GM20431 (cell line): Measurements from ENCODE around the gene PAQR5.
"Not testable (repeated sequence)": the region's sequence is repeated elsewhere in the genome, so short reads cannot be mapped to it uniquely, and the experiment has no call there.

ENCODE experiments used
- in situ Hi-C: fragments of 300-500 bp; cut with MseI, MboI; formaldehyde crosslinking; loops from one replicate; pipeline ENCODE4 v1.15.0; 2020; ENCODE audit warnings: low sequenced_read_pairs; ENCODE audit not compliant: unreplicated experiment

The PAQR5 gene, protein sequence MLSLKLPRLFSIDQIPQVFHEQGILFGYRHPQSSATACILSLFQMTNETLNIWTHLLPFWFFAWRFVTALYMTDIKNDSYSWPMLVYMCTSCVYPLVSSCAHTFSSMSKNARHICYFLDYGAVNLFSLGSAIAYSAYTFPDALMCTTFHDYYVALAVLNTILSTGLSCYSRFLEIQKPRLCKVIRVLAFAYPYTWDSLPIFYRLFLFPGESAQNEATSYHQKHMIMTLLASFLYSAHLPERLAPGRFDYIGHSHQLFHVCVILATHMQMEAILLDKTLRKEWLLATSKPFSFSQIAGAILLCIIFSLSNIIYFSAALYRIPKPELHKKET

DNA sequence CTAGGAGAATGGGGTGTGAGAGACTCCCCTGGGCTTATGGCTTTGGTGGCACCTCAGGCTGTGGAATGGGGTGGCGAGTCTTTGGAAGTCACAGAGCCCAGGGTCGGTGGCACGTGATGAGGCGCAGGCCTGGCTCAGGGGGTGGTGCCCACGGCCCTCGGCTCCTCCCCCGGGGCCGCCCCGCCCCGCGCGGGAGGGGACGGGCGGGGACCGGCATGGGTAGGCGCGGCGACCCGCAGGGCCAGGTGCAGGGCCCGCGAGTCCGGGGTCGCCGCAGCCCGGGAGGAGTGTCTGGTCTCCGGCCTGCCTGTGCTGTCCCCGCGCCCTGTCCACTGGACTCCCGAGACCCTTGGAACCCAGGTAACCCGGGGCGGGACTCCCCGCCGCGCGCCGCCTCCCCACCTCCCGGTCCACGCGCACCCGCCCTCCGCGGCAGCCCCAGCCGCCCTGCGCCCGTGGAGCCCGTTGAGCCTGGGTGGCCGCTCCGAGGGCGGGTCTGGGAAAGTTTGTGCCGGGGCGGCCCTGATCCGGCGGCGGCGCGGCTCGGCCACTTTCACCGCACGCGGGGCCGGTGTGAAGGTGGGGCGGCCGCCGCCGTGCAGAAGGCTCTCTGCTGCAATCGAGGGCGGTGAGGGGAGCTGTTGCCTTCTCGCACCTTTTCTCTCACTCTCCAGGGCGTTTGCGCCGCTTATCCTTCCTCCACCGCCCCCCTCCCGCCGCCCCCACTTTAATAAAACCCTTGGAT, at the start of gene PAQR5:
TSS of gene PAQR5 (plus strand) at position 216 of the 745 bp plus-strand sequence. CDS start 61,169 bp downstream, outside the sequence.
- in situ Hi-C loops, result no loop called here

DNA sequence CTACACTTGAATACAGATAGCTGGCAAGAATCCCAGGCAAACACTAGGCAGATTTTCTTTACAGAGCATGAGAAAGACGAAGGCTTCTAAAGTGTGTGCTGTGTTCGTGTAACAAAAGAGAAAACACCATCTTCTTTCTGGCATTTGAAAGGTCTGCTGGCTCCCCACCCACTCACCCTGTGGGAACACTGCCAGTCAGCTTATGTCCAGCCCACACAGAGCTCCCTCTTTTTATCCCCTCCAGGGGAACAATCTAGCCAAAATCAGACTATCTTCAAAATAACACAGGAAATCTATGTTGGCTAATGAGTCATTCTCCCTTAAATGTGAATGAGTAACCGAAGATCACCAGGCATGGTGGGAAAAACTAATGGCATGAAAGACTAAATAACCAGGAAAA, 45.6 kb upstream of the PAQR5 start:
- in situ Hi-C loops, result no loop called here

DNA sequence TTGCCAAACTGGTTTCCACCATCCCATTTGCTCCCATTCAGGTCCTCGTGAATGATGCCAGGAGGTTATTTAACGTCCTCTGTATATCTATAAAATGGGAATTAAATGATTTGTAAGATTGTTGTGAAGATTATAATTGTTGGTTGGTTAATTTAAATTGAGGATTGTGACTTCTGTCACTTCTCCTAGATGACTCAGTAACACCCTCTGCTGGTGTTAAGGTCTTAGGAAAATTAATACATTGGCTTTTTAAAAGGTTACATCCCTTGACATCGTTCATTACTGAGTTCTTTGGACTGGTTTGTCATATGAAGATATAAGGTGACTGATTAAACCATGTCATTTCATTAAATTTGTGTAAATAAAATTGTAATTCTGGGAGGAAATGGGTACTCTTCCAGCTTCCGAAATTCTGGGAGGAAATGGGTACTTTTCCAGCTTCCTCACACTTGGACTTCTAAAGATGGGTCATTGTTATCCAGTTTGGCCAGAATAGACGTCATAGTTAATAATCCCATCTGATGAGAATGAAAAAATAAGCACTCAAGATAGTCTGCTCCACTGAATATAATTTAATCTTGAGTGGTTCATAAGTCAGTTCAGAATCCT, 33.3 kb upstream of the PAQR5 start:
- in situ Hi-C loops, result no loop called here

DNA sequence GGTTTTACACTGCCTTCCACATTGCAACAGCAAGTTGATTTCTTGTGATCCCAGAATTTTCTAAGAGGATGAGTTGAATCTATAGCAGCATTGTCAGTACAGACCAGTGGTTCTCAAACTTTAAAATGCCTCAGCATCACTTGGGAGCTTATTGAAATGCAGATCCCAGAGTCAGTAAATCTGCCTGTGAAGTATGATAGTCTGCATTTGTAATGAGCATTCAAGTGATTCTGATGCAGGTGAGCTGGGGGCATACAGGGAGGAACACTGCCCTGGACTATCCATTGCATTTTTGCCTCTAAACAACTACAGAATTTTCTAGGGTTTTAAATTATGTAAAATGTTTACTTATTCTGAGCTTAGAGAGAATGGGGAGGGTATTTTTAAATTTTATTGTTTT, 27.5 kb upstream of the PAQR5 start:
- in situ Hi-C loops, result no loop called here

DNA sequence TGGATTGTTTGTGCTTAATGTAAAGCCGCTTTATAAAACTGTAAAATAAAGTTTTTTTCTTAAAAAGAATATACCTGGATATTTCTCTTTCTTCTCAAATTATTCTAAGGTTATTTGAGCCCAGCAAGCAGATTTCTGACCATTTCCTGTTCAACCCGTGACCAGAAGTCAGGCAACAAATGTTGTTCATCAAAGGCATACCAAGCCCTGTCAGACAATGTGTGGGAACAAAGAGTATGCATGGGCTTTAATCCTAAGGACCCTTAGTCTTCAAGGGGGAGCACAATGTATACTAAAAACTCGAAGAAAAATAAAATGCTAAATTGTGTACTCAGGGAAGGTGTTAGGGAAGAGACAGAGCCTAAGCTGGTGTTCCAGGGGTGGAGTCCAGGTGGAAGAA, 26.6 kb upstream of the PAQR5 start:
- in situ Hi-C loops, result no loop called here

DNA sequence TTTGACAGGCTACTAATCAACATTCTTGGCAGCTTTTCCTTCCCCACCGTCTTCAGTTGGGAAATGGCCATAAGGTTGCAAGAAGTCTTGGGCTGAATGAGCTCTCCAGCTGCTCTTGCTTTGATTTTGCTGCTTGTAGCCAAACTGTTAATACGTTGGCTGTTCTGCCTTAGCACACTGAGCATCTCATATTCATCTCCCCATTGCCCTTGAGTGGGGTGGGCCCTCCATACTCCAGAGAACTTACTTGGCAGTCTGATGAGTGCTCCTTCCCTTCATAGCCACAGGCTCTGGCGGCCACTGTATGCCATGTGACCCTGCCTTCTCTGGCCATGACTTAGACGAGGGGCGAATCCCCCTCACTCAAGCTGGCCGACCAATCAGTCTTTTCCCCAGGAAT, 25.8 kb upstream of the PAQR5 start:
- in situ Hi-C loops, result no loop called here

DNA sequence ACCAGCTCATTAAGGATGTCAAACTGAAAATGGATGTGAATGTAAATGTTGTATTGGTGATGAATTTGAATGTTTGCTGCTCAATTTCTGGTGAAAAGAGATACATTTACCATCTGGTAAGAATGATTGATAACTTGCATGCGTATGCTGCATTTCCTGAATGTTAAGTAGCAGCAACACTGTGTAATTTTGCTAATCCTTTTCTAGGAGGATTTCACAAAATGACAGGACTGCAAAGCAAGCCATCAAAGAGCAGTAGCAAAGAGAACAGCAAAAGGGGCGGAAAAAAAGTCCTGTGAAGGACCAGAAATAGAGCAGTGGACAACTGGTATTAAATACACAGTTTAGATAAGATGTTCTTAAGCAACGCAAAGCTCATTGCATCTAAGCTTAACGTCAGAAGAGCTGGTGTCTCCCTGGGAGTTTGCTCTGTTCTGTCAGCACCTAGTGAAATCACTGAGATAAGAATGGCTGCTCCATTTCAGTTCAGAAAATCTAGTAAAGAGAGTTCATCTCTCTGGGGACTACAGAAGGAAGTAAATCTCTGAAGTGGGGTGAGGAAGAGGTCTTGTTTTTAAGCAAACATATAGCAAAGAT, 23.5 kb upstream of the PAQR5 start:
- in situ Hi-C loops, result no loop called here

DNA sequence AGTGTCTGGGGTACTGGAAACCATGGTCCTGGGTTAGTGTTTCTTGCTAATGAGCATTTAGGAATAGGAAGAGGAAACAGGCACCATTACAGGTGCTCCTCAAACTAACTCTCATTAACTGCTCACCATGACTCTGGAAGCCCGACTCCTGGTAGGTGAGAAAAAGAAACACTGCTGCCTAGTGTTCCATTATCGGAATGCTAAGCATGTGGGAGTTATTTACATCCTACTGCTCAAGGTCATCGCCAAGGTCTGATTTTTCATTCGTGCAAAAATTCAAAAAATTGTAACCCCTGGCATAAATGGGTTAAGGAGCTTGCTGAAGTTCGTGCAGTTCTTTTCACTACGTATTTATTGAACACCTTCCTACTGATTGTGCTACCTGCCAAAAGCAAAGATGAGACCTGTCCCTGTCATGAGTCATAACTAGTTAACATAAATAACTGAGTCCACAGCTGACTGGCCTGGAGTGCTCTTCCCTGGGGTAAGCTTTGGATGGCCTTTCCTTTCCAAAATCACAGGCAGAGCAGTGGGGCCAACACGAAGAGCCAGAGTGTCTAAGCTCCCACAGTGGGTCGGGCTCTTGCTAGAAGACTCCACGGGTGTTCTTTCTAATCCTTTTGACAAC, 22.7 kb upstream of the PAQR5 start:
- in situ Hi-C loops, result no loop called here

DNA sequence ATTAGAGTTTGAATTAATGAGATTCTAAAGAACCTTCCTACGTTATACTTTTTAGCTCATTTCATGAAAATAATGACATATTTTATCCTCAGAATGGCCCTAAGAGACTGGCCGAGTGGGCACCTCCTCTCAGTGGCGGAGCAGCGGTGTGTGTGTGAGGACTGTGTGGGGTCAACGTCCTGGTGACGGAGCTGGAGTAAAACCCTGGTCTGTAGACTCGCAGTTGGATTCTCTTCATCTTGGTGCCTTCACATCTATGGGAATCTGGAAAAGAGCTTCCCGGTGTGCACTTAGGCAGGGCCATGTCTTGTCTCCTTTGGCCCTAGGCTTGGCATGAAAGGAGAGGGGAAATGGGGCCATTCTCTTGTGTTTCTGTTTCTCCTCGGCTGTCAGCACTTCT, 21.4 kb upstream of the PAQR5 start:
- in situ Hi-C loops, result no loop called here

DNA sequence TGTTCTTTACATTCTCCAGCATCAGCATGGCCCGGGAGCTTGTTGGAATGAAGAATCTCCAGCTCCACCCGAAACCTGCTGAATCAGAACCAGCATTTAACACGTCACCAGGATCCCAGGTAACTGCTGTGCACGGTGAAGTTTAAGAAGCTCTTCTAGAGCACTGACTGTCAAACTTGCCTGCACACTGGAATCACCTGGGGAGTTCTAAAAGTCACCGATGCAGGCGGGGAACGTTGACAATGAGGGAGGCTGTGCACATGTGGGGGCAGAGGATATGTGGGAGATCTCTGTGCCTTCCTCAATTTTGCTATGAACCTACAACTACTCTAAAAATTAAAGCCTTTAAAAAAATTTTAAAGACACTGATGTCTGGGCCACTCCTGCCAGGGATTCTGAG, 19.1 kb upstream of the PAQR5 start:
- in situ Hi-C loops, result no loop called here

DNA sequence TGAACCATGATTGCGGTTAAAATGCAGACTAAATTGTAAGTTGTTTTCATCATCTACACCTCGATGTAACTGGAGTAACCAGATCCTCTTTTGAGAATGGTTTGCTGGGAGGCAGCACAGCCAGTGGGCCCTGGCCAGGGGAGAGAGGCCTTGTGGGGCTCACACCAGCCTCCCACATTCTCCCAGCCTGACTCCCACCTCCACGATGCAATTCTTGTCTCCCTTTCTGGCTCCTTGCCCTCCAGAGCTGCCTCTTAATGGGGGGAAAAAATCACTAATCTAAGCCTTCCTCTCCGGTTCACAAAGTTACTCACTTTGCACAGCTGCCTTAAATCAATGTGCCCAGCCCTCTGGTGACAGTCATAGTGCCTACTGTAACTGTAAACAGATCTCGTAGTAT, 17.9 kb upstream of the PAQR5 start:
- in situ Hi-C loops, result no loop called here

DNA sequence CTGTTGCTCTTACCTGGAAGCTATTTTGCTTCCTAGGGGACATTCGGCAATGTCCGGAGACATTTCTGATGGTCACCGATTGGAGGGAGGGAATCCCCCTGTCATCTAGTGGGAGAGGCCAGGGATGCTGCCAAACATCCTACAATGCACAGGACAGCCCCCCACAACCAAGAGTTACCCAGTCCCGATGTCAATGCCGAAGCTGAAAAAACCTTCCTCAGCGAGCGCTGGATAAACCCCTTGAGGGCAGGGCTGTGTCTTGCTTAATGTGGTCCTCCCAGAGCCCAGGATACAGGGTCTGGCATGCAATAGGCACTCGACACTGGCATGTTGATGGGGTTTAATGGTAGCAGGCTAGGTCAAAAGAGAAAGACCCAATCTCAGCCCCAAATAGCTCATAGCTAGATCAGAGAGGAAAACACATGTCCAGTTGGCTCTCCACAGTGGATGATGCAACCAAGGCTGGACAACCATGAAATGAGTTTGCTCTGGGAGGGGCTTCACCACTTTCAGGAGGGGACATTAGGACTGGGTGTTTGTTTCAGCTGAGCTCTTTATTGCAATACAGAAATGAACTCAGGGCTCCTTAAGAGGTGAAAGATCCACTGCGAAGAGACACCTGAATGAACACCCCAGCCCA, 16.5 kb upstream of the PAQR5 start:
- in situ Hi-C loops, result no loop called here

DNA sequence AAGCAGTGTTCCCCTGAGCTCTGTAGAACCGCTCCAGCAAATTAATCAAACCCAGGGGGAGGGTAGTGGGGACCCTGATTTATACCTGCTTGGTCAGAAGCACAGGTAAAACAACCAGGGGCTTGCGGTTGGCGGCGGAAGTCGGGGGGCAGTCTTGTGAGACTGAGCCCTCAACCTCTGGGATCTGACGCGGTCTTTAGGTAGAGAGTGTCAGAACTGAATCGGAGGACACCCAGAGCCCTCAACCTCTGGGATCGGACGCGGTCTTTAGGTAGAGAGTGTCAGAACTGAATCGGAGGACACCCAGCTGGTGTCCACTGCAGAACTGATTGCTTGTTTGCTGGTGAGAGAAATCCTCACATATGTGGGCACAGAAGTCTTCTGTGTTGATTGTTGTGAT, 12.9 kb upstream of the PAQR5 start:
- in situ Hi-C loops, result no loop called here

DNA sequence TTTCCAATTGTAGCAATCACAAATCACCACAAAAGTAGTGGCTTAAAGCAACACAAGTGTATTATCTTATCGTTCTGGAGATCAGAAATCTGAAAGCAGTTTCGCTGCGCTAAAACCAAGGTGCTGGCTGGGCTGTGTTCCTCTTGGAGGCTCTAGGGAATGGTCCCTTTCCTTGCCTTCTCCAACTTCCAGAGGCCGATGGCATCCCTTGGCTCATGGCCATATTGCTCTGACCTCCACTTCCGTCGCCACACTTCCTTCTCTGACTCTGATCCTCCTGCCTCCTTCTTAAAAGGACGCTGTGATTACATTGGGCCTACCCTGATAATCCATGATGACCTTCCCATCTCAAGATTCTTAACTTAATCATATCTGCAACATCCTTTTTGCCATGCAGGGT, 10.7 kb upstream of the PAQR5 start:
- in situ Hi-C loops, result no loop called here

DNA sequence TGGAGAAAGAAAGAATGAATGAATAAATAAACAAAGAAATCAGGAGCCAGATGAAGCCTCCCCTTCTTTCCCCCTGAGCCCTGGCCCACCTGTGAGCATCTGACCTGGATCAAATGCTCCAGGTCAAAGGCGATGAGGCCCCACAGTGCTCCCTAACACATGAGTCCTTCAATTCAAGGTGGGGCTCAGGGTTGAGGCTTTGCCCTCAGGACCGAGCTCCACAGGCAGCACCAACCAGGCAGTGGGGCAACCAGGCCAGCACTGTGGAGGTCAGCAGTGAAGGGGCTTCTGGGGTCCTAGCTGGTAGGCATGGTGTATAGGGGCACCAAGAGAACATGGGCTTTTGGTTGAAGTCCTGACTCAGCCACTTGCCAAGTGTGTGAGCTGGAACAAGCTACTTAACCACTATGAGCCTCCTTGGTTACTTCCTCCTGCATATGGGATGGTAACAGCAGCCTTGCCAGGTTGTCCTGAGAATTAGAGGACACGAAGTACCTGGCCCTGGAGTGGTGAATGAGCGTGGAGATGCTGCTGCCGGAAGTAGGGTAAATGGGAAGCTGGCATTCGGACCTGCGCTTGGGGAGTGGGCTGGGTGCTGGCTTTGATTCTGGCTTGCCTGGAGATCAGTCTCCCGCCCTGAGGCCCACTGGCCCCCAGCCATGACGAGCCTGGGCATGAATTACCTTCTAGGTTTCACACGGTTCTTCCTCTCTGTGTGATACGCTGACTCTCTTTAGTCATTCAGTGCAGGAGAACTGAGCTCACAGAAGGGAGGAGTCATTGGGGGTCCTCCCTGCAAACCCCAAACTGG, 10.0 kb upstream of the PAQR5 start:
- in situ Hi-C loops, result no loop called here

DNA sequence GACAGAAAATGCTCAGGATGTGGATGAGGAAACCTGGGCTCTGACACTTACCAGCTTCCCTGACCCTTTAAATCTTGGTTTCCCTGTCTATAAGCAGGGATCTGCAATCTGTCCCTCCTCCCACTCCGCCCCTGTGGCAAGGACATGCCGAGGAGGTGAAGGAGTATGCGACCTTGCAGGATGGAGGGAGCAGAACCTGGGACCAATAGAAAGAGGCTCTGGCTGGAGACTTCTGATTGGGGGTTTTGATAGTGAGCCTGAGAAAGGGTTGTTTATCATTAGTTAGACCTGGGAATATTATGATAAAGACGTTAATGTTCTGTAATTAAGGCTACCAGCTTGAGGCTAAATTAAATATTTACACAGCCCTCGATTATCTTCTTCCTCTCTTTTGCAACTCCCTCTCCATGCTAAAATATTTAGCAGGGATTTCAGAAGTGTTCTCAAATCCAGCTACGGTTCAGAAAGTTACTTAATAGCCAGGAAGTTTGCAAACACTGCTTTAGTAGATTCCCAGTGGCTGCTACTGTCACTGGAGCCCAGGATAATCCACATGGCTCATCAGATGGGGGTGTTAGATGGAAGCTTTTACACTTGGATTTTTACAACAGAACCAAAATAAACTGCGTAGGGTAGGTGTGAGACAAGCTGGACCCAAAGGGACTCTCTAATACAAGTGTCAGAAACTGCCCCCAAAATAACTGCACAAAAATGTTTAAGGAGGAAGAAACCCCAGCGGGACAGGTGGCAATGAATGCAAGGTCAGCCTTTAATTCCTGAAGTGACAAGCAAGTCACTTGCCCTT, 9.2 kb upstream of the PAQR5 start:
- in situ Hi-C loops, result no loop called here

DNA sequence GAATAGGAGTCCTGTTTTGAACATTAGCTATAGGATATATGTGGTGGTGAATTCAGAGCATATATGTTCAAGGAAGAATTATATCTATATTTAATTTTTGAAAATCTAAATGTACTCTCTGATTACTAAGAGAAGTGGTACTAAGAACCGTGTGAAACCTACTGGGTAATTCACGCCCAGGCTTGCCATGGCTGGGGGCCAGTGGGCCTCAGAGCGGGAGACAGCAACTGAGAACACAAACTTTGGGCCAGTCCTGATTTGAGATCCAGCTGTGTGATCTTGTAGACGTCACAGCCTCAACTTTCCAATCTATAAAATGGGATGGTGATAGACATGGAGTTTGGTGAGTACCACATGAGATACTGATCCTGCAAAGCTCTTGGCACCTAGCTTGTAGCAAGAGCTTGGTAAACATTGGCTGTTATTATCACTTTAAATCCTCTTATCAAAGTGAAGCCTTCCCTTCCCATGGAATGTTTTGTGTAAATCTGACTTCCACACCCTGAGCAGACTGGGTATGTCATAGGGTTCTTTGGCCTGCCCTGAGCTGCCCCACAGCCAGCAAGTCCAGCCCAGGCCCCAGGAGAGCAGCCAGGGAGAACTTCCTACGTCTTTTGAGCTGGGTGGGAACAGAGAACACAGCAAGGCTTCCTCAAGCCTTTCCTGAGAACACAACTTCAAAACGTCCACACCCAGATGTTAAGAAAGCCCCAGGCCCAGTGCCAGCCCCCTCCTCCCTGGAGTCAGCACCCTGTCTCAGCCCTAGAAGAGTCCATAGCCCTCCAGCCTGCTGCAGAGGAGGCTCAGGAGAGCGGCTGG, 8.2 kb upstream of the PAQR5 start:
- in situ Hi-C loops, result no loop called here

DNA sequence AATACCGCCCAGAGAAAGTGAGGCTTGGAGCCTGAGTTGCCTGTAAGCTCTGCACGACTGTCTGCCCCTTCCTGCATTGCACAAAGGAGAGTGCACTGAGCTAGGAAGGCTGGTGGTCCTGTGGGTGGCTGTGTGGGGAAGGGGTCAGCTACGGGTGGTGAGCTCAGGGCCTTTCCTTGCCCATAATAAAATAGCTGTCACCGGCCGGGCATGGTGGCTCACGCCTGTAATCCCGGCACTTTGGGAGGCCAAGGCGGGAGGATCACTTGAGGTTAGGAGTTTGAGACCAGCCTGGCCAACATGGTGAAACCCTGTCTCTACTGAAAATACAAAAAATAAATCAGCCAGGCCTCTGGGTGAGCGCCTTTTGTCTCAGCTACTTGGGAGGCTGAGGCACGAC, 7.1 kb upstream of the PAQR5 start:
- in situ Hi-C loops, result not testable (repeated sequence)
